RWPE2 (cell line): ENCODE results near the gene PAIP2B.

Source experiments
- ATAC-seq: fragments of 200-7000 bp; cut with Tn5 transposase; 3 replicates; pipeline ENCODE4 v1.9.1; 2021; ENCODE audit warnings: low read depth
- DNase-seq: peaks from one replicate; pipeline ENCODE4 v3.0.0-alpha.2; 2020; ENCODE audit warnings: low spot score
- H3K27ac ChIP-seq: fragments of 450-650 bp; 2 replicates; pipeline ENCODE4 v1.5.1; 2017; ENCODE audit warnings: mild to moderate bottlenecking; ENCODE audit not compliant: poor library complexity, severe bottlenecking
- H3K27me3 ChIP-seq: fragments of 250-450 bp; sonication (Bioruptor Pico); 2 replicates; pipeline ENCODE4 v1.5.1; 2021; ENCODE audit warnings: mild to moderate bottlenecking, moderate library complexity; ENCODE audit not compliant: insufficient read depth, poor library complexity, severe bottlenecking
- H3K36me3 ChIP-seq: fragments of 250-450 bp; sonication (Bioruptor Pico); 2 replicates; pipeline ENCODE4 v1.5.1; 2020; ENCODE audit warnings: low read depth, mild to moderate bottlenecking, moderate library complexity
- H3K4me1 ChIP-seq: fragments of 250-450 bp; sonication (Bioruptor Pico); 2 replicates; pipeline ENCODE4 v1.5.1; 2021; ENCODE audit warnings: mild to moderate bottlenecking, moderate library complexity; ENCODE audit not compliant: insufficient read depth, poor library complexity, severe bottlenecking
- H3K4me3 ChIP-seq: fragments of 250-450 bp; sonication (Bioruptor Pico); 2 replicates; pipeline ENCODE4 v1.5.1; 2021; ENCODE audit warnings: mild to moderate bottlenecking, moderate library complexity; ENCODE audit not compliant: severe bottlenecking
- H3K9me3 ChIP-seq: fragments of 250-450 bp; sonication (Bioruptor Pico); 2 replicates; pipeline ENCODE4 v1.5.1; 2021; ENCODE audit warnings: mild to moderate bottlenecking, moderate library complexity; ENCODE audit not compliant: severe bottlenecking
- CTCF ChIP-seq: fragments of 450-650 bp; IDR thresholded peaks from one replicate; pipeline ENCODE4 v1.5.1; 2017; ENCODE audit warnings: mild to moderate bottlenecking, moderate library complexity; ENCODE audit not compliant: poor library complexity, severe bottlenecking

The PAIP2B gene

DNA sequence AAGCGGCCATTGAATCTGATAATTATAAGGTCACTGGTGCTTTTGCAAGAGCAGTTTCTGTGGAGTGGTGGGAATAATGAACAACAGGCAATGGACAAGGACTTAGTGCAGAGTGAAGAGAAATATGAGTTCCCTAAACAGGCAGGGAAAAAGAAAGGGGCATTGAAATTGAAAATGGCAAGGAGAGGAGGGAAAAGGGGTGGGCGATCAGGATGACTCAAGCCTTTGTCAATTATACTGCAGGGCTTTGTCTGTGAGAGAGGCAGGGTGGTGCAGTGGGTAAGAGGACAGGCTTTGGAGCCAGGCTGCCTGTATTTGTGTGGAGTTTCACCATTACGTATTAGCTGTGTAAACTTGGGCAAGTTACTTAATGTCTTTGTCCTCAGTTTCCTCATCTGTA is 29.5 kb upstream of the PAIP2B start:
- no peak for TF ChIP-seq CTCF
- H3K4me1 ChIP-seq, result no peaks in the 10 kb centered on the region
- no peak overlapping the region for H3K27ac ChIP-seq
- H3K27me3 ChIP-seq, result peaks cover 25% of the 10 kb centered on the region
- ATAC-seq (no peak), DNase-seq (no peak)
- no peaks in the 10 kb centered on the region for H3K9me3 ChIP-seq
- H3K36me3 ChIP-seq, result no peaks in the 10 kb centered on the region
- H3K4me3 ChIP-seq, result no peak overlapping the region

- no peaks in the 10 kb centered on the region for H3K4me1 ChIP-seq
- ATAC-seq, result no peak
- peaks cover 25% of the 10 kb centered on the region for H3K27me3 ChIP-seq
- H3K9me3 ChIP-seq, result no peaks in the 10 kb centered on the region
- H3K27ac ChIP-seq, result no peak overlapping the region
- no peak for DNase-seq
- H3K4me3 ChIP-seq, result no peak overlapping the region
- H3K36me3 ChIP-seq, result no peaks in the 10 kb centered on the region
- TF ChIP-seq CTCF, result no peak
Measured at GRCh38 chr2:71254776-71255175, 27.9 kb upstream of the PAIP2B start.

- H3K27me3 ChIP-seq, result peaks cover 21% of the 10 kb centered on the region
- H3K9me3 ChIP-seq, result no peaks in the 10 kb centered on the region
- ATAC-seq, result no peak
Measured at GRCh38 chr2:71254078-71254477, 27.2 kb upstream of the PAIP2B start.

DNA sequence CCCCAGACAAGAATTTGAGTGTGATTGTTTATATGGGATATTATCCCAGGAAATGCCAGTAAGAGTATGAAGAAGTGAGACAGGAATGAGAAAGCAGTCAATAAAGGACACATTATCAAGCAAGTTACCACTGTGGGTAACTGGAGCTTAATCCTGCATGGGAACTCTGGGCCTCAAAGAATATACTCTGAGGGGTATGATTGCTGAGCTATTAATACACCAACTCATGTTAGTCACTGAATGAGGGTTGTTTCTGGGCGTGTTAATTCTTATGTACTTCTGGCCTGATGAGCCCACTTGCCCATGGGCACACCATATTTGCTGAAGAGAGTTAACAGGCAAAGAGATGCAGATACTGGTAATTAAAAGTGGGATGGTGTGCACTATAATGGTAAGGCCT is 26.6 kb upstream of the PAIP2B start:
- DNase-seq (no peak), ATAC-seq (no peak)
- Histone ChIP-seq H3K27me3 (peaks cover 15% of the 10 kb centered on the region), H3K36me3 (no peaks in the 10 kb centered on the region), H3K9me3 (no peaks in the 10 kb centered on the region), H3K27ac (no peak overlapping the region), H3K4me3 (no peak overlapping the region), H3K4me1 (no peaks in the 10 kb centered on the region)
- no peak for TF ChIP-seq CTCF

More at GRCh38 chr2:71254078-71254477, 27.2 kb upstream of the PAIP2B start:
- Histone ChIP-seq H3K4me1 (no peaks in the 10 kb centered on the region), H3K36me3 (no peaks in the 10 kb centered on the region), H3K27ac (no peak overlapping the region), H3K4me3 (no peak overlapping the region)
- no peak for DNase-seq
- TF ChIP-seq CTCF, result no peak

DNA sequence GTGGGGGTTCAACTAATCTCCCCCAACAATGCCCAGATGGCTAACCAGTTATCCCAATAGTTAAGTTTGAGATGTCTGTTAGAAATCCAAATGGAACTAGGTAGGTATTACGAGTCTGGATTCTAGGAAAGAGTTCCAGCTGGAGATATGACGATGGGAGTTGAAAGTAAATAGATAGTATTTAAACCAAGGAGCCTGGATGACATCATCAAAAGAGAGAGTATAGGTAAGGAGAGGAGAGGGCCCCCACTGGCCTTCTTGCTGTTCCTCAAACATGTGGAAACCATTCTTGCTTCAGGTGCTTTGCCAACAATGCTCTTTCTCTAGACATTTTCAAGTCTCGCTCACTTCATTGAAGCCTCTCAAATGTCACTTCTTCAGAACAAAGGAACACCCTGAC is 26.0 kb upstream of the PAIP2B start:
- Histone ChIP-seq H3K27me3 (peaks cover 12% of the 10 kb centered on the region), H3K27ac (no peak overlapping the region), H3K36me3 (no peaks in the 10 kb centered on the region), H3K9me3 (no peaks in the 10 kb centered on the region), H3K4me1 (no peaks in the 10 kb centered on the region), H3K4me3 (no peak overlapping the region)
- ATAC-seq (no peak), DNase-seq (no peak)
- TF ChIP-seq CTCF, result no peak
